Keratinocyte (primary cell): ENCODE data around the gene ESRP2. TPM values are rescaled to one million over a fixed set of nuclear protein-coding genes. Genes with fewer than 3 reads are reported as not detected.

Experiments used
- DNase-seq: peaks from one replicate; pipeline ENCODE4 v3.0.0-alpha.2; 2011; ENCODE audit warnings: low read depth, missing footprints, low spot score
- FAIRE-seq: peaks from 2 replicates; lab custom pipeline; 2011; peaks lifted over from hg19 to GRCh38; lab: Jason Lieb, UNC
- H2AFZ ChIP-seq: 2 replicates; pipeline ENCODE4 v1.6.0; 2012; ENCODE audit warnings: low read length, control low read depth, inconsistent platforms; ENCODE audit not compliant: control insufficient read depth
- H3K27ac ChIP-seq: 2 replicates; pipeline ENCODE4 v1.5.1; 2011; ENCODE audit warnings: low read length; ENCODE audit not compliant: control insufficient read depth, insufficient read depth
- H3K27me3 ChIP-seq: 3 replicates; pipeline ENCODE4 v1.6.0; 2011; ENCODE audit warnings: low read length; ENCODE audit not compliant: control insufficient read depth, insufficient read depth; ENCODE audit errors: extremely low read depth
- H3K36me3 ChIP-seq, 2 experiments: 2 replicates in 1 of 2; 3 replicates in 1 of 2; pipeline ENCODE4 v1.5.1; 2011; ENCODE audit warnings: low read length in 2 of 2, mild to moderate bottlenecking in 1 of 2; ENCODE audit not compliant: control insufficient read depth in 2 of 2, insufficient read depth in 2 of 2; ENCODE audit errors: extremely low read depth in 1 of 2
- H3K4me1 ChIP-seq: 3 replicates; pipeline ENCODE4 v1.5.1; 2011; ENCODE audit warnings: low read length; ENCODE audit not compliant: control insufficient read depth, insufficient read depth; ENCODE audit errors: extremely low read depth
- H3K4me2 ChIP-seq: 3 replicates; pipeline ENCODE4 v1.6.0; 2011; ENCODE audit warnings: low read depth, low read length; ENCODE audit not compliant: control insufficient read depth, insufficient read depth; ENCODE audit errors: extremely low read depth
- H3K4me3 ChIP-seq, 3 experiments: fragments of 200-600 bp in 1 of 3; sonication (generic) in 1 of 3; 2 replicates in 2 of 3; 3 replicates in 1 of 3; pipeline ENCODE4 v1.5.1; 2011 to 2016; ENCODE audit warnings: low read length in 3 of 3, mild to moderate bottlenecking in 3 of 3, control low read depth in 2 of 3, inconsistent platforms in 1 of 3, low read depth in 1 of 3, mixed read lengths in 1 of 3, mixed run types in 1 of 3, moderate library complexity in 1 of 3; ENCODE audit not compliant: control insufficient read depth in 2 of 3, insufficient read depth in 2 of 3; ENCODE audit errors: extremely low read depth in 1 of 3
- H3K79me2 ChIP-seq: 2 replicates; pipeline ENCODE4 v1.6.0; 2012; ENCODE audit warnings: low read length; ENCODE audit not compliant: control insufficient read depth, insufficient read depth
- H3K9ac ChIP-seq: 3 replicates; pipeline ENCODE4 v1.6.0; 2011; ENCODE audit warnings: low read length; ENCODE audit not compliant: control insufficient read depth, insufficient read depth; ENCODE audit errors: extremely low read depth
- H3K9me1 ChIP-seq: 3 replicates; pipeline ENCODE4 v1.6.0; 2011; ENCODE audit warnings: low read length; ENCODE audit not compliant: control insufficient read depth, insufficient read depth; ENCODE audit errors: extremely low read depth
- H3K9me3 ChIP-seq: 2 replicates; pipeline ENCODE4 v1.5.1; 2012; ENCODE audit warnings: low read depth, low read length; ENCODE audit not compliant: control insufficient read depth
- H4K20me1 ChIP-seq: 3 replicates; pipeline ENCODE4 v1.6.0; 2011; ENCODE audit warnings: low read length; ENCODE audit not compliant: control insufficient read depth, insufficient read depth; ENCODE audit errors: extremely low read depth
- CTCF ChIP-seq, 3 experiments: IDR thresholded peaks in 1 of 3; conservative IDR thresholded peaks in 1 of 3; optimal IDR thresholded peaks in 1 of 3; 2 replicates in 2 of 3; 3 replicates in 1 of 3; pipeline versions ENCODE3 to v1.5.1; 2011; ENCODE audit warnings: low read length in 3 of 3, mild to moderate bottlenecking in 3 of 3, moderate library complexity in 2 of 3, control low read depth in 1 of 3, inconsistent platforms in 1 of 3; ENCODE audit not compliant: insufficient read depth in 2 of 3; ENCODE audit errors: extremely low read depth in 1 of 3
- EZH2 ChIP-seq: IDR thresholded peaks from one replicate; pipeline ENCODE4 v1.6.1; 2012; ENCODE audit warnings: inconsistent platforms, mild to moderate bottlenecking, low read length, moderate library complexity
- dilution Hi-C: fragments of 300-500 bp; cut with MboI; formaldehyde crosslinking; loops from one replicate; pipeline ENCODE4 v1.7.0; 2020; ENCODE audit warnings: low sequenced_read_pairs; ENCODE audit not compliant: extremely low pct_ligation_motif_present
- polyA plus RNA-seq, 5 experiments: library from polyadenylated mRNA; depleted of rRNA in 3 of 5; stranded (reverse) in 3 of 5; stranded (forward) in 1 of 5; unstranded in 1 of 5; fragments of >200 nt; gene quantifications; 1 replicate in 1 of 5; 2 replicates in 3 of 5; 3 replicates in 1 of 5; pipeline versions ENCODE4 v1.2.1 to v1.2.3, GENCODE V29; 2011 to 2012; ENCODE audit warnings: missing spikeins in 2 of 5, low read depth in 1 of 5, low replicate concordance in 1 of 5

The ESRP2 gene
- polyA plus RNA-seq, 1 donor (not counting 4 experiments of a cell fraction or from before 2014, with no cell fraction given), result 39.2 TPM

GRCh38 chr16:68251832-68252231 lies 15.9 kb upstream of the ESRP2 start:
- TF ChIP-seq CTCF (optimal IDR thresholded peaks at IDR 0.05 in 1 of 3, IDR thresholded peaks at IDR 0.05 in 1 of 3, conservative IDR thresholded peaks at IDR 0.05 in 1 of 3; ENCODE audit: extremely low read depth in 1 of 3, insufficient read depth in 2 of 3, low read length in 3 of 3) (no peak), EZH2 (no peak)
- Histone ChIP-seq H4K20me1 (no peaks in the 10 kb centered on the region), H3K27me3 (no peaks in the 10 kb centered on the region), H3K79me2 (no peaks in the 10 kb centered on the region), H3K4me2 (no peak overlapping the region), H3K9me3 (no peaks in the 10 kb centered on the region), H3K9ac (no peak overlapping the region), H3K9me1 (no peaks in the 10 kb centered on the region), H3K27ac (no peak overlapping the region), H2AFZ (no peak overlapping the region), H3K4me1 (peaks cover 2% of the 10 kb centered on the region), H3K36me3 (peaks cover 7 to 27% of the 10 kb centered on the region in 2 experiments), H3K4me3 (no peak overlapping the region)
- no peak for DNase-seq
- dilution Hi-C loops, result no loop called here
- no peak for FAIRE-seq

- H3K9me3 ChIP-seq, result no peaks in the 10 kb centered on the region
- no peak overlapping the region for H2AFZ ChIP-seq
- no peak for FAIRE-seq
- peaks cover 7 to 25% of the 10 kb centered on the region in 2 experiments for H3K36me3 ChIP-seq
- no peak overlapping the region for H3K9ac ChIP-seq
- dilution Hi-C loops, result no loop called here
- TF ChIP-seq EZH2 (no peak), CTCF (optimal IDR thresholded peaks at IDR 0.05 in 1 of 3, IDR thresholded peaks at IDR 0.05 in 1 of 3, conservative IDR thresholded peaks at IDR 0.05 in 1 of 3; ENCODE audit: extremely low read depth in 1 of 3, insufficient read depth in 2 of 3, low read length in 3 of 3) (no peak)
- H3K27ac ChIP-seq, result no peak overlapping the region
- H3K27me3 ChIP-seq, result no peaks in the 10 kb centered on the region
- peaks cover 3% of the 10 kb centered on the region for H3K9me1 ChIP-seq
- no peak overlapping the region for H3K4me2 ChIP-seq
- no peak for DNase-seq
- peaks cover 11% of the 10 kb centered on the region for H3K4me1 ChIP-seq
- no peaks in the 10 kb centered on the region for H3K79me2 ChIP-seq
- H3K4me3 ChIP-seq, result no peak overlapping the region
- H4K20me1 ChIP-seq, result no peaks in the 10 kb centered on the region
These were observed 15.0 kb upstream of the ESRP2 start for GRCh38 chr16:68250951-68251350.
